ENCODE data around the gene MAPKBP1.

MAPKBP1 gene

DNA sequence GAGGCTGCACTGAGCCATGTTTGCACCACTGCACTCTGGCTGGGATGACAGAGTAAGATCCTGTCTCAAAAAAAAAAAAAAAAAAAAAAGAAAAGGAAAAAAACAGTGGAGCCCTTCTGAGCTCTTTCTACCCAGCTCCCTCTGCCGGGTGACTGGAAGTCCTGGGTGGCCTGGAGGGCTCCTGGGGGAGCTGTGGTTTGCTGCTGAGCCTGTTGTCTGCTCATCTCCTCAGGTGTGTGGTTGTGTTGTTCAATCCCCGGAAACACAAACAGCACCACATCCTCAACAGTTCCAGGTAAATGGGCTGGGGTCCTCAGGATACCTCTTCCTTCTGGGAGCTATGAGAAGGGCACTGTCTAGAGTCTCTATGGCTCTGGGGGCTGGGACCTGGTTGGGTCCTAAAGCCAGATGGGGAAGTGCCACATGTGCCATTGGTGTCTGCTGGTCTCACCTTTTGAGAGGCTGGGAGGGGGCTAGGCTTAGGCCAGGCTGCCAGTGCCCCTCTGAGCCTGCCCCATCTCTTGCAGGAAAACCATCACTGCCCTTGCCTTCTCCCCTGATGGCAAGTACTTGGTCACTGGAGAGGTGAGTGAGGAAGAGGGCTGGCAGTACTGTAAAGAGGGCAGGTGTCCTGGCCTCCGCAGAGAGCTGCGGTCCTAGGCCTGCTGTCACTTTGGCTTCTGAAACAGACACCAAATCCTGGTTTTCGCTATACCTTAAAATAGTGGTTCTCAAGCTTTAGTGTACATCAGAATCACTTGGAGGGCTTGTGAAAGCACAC, 36.6 kb downstream of the MAPKBP1 start:
- no peak for DNase-seq

DNA sequence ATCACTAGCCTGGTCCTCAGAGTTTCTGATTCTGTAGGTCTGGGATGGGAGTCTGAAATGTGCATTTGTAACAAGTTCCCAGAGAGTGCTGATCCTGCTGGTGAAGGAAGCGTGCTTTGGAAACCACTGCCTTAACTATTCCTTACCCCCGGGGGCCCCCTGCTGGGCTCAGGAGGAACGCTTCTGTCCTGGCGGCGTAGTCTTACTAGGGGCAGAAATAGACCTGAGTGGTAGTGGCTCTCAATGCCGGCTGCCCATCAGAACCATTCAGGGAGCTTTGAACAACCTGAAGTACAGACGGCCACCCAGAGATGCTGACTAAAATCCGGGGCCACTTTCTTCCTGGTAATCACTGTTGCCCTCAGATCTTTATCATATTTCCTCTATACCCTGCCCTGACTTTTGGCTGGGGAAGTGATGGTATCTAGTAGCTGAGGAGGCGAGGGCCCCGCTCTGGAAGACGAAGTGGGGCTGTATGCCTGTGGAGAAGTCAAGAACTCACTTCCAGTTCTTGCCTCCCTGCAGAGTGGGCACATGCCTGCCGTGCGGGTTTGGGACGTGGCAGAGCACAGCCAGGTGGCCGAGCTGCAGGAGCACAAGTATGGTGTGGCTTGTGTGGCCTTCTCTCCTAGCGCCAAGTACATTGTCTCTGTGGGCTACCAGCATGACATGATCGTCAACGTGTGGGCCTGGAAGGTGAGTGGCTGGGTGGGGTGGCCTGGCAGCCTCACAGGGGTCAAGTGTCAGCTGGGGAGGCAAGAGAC, 37.3 kb downstream of the MAPKBP1 start:
- DNase-seq = peak; percentile 80 to 83

DNA sequence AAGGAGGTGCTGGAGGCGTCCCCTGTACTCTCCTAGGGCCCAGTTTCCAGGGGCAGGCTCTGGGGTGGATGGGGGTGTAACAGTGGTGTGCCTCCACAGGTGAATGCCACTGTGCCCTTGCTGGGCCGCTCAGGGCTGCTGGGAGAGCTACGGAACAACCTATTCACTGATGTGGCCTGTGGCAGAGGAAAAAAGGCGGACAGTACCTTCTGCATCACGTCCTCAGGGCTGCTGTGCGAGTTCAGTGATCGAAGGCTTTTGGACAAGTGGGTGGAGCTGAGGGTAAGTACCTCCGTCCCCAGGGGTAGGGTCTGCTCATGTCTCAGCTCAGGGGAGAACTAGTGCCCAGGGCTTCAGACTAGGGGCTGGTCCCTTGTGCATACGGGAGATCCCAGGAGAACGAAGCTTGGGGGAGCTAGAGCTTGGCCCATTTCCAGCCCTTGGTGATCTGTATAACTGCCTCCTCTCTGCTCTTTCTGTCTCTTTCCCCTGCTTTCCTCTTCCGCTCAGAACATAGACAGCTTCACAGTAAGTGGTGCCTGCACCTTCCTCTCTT, 38.6 kb downstream of the MAPKBP1 start:
- no peak for DNase-seq

DNA sequence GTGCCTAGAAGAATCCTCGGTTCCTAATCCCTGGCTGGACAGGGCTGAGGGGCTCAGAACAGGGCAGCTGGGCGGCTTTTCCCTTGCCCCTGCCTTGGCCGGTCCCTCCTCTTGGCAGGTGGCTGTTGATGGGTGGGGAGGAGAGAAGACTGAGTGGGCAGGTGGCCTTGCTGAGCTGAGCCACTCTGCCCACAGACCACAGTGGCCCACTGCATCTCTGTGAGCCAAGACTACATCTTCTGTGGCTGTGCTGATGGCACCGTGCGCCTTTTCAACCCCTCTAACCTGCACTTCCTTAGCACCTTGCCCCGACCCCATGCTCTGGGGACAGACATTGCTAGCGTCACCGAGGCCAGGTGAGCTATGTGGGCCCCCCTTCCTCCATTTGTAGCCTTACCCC, 39.1 kb downstream of the MAPKBP1 start:
- no peak for DNase-seq

DNA sequence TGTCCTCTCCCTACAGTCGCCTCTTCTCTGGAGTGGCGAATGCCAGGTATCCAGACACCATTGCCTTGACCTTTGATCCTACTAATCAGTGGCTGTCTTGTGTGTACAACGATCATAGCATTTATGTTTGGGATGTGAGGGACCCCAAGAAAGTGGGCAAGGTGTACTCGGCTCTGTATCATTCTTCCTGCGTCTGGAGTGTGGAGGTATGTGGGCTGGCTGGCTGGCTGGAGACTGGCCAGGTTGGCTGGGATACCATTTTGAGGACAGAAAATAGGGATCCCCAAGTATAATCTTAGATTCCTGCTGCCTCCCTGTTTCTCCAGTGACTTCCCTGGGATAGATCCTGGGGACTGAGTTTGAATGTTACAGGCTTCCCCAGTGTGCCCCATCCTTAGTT, 40.2 kb downstream of the MAPKBP1 start:
- no peak for DNase-seq

DNA sequence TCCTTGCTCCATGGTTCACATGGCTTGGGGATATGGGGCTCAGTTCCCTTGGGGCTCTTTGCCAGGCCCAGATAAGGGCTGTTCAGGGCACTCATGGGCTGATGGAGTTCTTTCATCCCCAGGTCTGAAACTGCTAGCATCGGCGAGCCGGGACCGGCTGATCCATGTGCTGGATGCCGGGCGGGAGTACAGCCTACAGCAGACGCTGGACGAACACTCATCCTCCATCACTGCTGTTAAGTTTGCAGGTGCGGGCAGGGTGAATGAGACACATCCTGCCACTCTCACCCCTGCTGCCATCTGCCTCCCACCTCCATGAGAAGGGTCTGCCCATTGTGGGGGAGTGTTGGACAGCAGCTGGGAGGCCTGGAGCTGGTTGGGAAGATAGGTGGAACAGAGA, 42.5 kb downstream of the MAPKBP1 start:
- DNase-seq = no peak

DNA sequence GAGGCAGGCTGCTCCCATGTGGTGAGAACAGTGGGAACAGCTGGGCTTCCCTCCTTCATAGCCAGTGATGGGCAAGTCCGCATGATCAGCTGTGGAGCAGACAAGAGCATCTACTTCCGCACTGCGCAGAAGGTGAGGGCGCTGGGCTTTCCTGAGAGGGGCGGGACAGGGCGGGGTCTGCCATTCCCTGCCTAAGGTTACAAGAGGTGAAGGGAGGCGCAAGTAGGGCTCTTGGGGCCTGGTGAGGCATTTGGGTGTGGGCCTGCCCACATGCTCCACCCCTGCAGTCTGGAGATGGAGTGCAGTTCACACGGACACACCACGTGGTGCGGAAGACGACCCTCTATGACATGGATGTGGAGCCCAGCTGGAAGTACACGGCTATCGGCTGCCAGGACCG, 43.0 kb downstream of the MAPKBP1 start:
- DNase-seq = no peak

DNA sequence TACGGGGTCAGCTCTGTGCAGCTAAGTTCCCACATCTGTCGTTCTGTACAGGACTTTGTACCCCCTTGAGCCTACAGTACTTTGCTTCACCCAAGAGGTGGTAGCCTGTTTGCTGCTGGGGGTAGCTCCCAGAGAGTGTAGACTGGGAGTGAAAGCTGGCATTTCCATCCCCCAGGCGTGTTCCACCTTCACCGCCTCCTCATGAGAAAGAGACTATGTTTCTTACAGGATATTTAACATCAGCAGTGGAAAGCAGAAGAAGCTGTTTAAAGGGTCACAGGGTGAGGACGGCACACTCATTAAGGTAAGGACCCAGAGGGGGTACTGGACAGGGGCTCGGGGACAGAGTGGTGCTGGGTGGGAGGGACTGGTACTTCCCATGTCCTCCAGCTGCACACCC, 43.5 kb downstream of the MAPKBP1 start:
- DNase-seq = no peak

DNA sequence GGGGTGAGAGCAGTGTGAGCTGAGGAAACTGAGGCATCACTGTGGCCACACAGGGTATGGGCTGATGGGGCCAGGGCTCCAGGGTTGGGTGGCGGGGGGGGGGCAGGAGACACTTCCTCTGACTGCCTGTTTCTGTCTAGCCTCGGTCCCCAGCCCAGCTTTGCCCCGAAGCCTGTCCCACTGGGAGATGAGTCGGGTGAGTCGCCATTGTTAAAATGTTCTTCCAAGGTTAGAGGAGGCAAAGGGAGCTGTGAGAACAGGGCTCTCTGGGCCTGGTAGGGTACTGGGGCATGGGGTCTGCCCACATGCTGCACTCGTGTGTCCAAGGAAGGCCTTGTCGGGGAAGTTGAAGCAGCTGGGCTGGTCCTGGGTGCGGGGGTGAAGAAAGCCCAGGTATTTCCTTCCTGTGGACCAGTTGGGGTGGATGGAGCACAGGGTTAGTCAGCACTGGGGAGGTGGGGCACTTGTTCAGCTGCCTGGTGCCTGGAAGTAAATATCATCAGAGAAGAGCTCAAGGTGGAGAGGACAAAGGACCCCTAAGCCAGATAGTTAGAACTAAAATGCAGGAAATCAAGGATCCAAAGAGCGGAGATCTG, 45.3 kb downstream of the MAPKBP1 start:
- no peak for DNase-seq

DNA sequence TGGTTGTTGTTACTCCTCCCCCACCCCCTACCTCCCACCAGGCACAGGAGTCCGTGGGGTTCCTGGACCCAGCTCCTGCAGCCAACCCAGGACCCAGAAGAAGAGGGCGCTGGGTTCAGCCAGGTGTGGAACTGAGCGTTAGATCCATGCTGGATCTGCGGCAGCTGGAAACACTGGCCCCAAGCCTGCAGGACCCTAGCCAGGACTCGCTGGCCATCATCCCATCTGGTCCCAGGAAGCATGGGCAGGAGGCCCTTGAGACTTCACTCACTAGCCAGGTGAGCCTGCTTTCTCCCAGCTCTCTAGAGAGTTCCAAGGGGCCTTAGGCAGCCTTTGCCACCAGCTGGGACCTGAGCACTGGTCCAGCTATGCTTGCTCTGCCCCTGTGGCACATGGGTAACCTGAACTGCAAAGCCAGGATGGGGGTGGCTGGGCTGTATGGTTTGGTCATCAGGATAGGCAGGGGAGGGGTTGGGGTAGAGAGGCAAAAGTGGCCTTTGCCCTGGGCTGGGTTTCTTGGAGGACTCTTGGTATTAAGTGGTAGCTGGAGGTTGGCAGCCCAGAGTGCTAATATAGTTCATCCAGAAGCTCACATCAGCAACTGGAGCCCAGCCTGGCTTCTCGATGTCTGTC, 46.6 kb downstream of the MAPKBP1 start:
- DNase-seq = no peak

DNA sequence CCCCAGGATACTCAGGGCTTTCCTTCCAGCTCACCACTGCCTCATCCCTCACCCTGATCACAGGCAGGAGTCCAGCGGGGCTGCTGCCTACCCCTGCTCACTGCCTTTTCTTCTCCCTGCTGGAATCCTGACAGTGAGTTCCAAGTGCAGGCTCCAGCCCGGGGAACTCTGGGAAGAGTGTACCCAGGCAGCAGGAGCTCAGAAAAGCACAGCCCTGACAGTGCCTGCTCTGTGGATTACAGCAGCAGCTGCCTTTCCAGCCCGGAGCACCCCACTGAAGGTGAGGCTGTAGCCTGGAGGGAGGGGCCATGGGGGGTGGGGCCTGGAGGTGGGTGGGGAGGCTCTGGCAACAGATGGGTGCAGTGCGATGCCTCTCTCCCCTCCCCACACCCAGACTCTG, 47.5 kb downstream of the MAPKBP1 start:
- peak in 1 of 2 donors; percentile 18 for DNase-seq

DNA sequence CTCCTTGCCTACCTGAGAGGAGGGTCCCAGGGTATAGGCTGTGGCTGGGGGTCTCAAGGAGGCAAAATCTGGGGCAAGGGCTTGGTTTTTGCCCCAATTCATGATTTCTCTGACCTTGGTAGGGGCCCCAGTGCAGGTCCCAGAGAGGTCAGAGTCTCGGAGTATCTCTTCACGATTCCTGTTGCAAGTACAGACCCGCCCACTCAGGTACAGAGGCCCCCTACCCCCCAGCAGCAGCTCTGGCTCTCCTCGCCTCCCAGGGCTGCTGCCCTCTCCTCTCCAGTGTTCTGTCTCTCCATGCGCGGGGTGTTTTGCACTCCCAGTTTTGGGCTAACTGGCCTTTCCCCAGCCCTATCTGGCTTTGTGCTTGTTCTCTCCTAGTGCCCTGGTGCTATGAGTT, 48.2 kb downstream of the MAPKBP1 start:
- DNase-seq = no peak

DNA sequence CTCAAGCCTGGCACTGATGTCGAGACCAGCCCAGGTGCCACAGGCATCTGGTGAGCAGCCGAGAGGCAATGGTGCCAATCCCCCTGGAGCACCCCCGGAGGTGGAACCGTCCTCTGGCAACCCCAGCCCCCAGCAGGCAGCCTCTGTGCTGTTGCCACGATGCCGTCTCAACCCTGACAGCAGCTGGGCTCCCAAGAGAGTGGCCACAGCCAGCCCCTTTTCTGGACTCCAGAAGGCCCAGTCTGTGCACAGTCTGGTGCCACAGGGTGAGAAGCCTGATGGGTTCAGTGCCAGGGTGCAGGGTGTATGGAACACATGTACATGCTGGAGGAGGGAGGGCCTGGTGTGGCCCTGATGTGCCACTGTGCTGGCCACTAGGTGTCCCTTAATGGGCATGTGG, 48.7 kb downstream of the MAPKBP1 start:
- no peak for DNase-seq

DNA sequence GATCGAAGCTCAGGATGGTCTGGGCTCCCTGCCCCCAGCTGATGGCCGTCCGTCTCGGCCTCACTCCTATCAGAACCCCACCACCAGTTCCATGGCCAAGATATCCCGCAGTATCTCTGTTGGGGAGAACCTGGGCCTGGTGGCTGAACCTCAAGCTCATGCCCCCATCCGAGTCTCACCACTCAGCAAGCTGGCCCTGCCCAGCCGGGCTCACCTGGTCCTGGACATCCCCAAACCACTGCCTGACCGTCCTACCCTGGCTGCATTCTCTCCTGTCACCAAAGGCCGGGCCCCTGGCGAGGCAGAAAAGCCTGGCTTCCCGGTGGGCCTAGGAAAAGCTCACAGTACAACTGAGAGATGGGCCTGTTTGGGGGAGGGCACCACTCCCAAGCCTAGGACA, 49.2 kb downstream of the MAPKBP1 start:
- no peak for DNase-seq

DNA sequence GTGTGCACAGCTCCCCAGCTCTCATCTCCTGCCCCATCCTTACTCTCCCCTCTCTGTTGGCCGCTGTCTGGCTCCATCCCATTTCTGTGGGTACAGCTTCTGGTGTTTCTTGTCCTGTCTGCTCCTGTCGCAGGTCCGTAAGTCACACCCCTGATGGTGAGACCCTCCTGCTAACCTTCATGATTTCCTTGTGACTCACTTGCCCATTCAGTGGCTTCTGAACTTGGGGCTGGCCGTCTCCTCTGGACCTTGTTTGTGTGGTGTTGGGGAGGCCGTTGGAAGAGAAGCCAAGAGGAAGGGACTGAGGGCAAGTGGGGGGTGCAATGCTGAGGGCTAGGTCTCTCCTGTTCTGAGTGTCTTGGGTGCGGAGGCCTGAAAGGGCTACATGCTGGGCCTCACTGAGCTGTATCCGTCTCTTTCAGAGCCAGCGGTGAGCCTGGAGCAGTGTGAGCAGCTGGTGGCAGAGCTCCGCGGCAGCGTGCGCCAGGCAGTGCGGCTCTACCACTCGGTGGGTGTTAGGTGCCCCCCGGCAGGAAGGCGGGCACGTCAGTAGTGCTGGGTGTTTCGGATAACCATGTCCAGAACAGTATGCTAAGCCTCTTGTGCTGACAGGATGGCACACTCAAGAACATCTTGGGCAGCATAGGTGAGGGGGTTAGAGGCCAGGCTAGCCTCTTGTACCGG, 49.9 kb downstream of the MAPKBP1 start:
- no peak for DNase-seq

DNA sequence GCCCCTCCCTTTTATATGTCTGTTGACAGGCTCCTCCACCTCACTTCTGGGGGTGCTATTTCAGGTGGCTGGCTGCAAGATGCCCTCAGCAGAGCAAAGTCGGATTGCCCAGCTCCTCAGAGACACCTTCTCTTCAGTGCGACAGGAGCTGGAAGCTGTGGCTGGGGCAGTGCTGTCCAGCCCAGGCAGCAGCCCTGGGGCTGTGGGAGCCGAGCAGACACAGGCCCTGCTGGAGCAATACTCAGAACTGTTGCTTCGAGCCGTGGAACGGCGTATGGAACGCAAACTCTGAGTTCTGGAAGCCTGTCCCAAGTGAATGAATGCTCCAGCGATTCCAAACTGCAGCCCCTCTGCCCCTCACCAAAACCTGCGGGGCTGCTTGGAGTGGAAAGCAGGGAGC, 50.9 kb downstream of the MAPKBP1 start:
- DNase-seq = no peak

DNA sequence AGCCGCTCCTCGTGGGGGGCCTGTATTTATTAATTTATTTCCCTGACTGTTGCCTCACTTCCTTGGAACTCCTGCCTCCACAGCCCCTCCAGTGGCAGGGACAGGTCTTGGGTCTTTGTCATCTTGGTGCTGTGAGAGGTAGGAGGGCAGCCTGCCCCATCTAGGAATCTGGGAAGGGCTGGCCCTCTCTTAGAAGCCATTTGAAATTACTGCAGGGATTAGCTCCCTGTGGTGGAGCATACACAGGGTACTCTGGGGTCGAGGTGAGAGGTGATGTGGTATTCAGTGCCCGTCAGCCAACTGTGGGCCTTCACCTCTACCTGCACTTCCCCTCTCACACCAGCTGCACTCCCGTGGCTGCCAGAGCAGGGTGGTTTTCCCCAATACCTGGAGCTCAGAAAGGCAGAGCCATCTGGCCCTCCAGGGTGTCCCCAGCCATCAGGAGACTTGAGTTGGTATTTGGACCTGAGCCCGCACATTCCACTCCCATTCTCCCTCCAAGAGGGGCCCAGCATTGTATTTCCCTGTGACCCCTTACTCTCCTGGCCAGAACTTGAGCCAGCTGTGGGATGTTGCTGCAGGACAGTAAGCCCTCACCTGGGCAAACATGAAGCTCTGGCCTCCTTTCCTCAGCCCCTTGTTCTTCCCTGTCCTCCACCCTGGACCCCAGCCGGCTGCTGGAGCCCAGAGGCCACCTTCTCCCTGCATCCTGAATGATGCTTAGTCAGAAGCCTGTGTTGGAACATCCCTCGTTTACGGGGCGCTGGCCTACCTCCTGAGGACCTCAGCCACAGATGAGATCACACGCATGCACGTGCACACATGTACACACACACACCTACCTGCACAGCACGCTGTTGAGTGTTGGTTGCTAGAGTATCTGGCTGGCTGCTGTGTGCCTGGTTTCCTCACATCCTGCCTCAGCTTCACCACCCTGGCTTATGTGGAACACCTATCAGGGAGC, 51.6 kb downstream of the MAPKBP1 start:
- no peak for DNase-seq

DNA sequence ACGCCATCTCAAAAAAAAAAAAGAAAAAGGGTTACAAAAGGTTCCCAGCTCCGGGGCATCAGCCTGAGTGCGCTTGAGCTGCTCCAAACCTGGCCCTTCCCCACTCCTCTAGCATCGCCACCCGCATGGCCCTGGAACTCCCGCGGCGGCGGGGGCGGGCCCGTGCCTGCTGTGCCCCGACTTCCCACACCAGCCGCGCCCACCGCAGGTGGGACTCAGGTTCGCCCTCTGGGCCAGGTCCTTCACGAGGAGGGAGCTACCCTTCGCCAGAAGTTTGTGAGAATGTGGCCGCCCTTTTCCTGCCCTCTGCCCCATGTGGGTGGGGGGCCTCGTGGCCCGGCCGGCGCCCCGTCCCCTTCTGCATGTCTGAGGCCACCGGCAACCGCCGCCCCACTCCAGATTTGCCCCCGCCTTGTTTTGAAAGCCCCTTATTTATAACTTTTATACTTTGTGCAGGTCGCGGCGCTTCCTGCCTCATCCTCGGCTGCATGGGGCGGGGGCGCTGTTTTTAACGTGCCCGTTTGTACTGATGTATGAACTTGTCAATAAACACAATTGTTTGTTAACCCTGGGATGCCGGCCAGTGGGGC, 53.1 kb downstream of the MAPKBP1 start:
- DNase-seq = no peak

DNA sequence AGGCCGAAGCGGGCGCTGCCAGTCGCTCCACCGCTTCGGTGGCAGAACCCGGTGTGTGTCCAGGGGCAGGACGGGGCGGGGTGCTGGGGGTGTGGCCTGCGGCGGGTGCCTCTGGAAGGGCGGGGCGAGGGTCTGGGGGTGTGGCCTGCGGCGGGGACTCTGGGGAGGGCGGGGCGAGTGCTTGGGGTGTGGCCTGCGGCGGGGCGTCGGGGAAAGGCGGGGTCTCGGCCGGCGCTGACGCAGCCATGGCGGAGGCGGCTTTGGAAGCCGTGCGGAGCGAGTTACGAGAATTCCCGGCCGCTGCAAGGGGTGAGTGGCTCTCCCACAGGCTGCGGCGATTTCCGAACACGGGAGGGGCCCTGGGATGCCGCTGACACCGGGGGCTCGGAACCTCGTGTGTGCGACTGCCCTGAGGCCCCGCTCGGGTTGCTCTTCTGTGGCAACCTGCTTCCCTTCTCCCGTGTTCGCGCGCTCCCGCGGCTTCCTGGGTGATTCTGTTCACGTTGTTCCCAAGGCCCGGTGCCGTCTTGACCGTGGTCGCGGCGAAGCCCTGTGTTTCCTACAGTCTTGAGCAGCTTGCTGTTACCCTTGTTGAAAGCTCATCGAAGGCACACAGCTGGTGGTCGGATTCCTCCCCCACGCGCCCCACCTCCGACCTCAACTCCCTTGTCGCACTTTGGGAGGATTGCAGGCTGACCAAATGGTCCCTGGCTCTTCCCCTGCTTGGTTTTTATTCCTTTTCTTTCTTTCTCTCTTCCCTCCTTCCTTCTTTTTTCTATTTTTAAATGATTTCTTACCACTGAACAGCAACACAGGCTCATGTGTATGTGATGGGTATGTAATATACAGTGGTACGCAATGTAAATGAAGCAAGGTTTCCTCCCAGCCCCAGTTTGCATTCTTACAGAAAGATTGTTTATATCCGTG, 53.9 kb downstream of the MAPKBP1 start, which contains the start of gene JMJD7:
Gene JMJD7, plus strand, starts transcription at position 213 of the 927 bp plus-strand sequence. Its CDS starts 33 bp downstream, at position 246.
- peak; percentile 84 to 95 for DNase-seq

DNA sequence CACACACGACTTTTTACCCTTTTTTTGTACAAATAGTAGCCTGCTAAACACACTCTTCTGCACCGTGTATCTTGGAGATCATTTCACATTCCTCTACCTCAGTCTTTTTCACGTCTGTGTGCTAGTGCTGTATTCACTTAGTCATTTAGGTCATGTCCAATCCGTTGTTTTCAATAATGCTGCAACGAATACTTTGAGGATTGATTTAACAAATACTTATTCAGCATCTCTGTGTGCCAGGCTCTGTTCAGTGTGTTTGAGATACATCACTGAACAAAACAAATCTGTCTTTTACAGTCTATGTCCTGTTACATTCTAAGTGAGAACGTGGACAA, 54.5 kb downstream of the MAPKBP1 start:
- no peak for DNase-seq

All from hippocampal formation (tissue), 2 donors.